Heart right ventricle (tissue), 16 donors: ENCODE results near the gene OAS1. TPM values are rescaled to one million over a fixed set of nuclear protein-coding genes. Genes with fewer than 3 reads are reported as not detected.

ENCODE experiments used
- ATAC-seq, 8 donors: fragments of 200-7000 bp; cut with Tn5 transposase; one replicate each; pipeline ENCODE4 v1.9.1; 2020; ENCODE audit warnings: mild to moderate bottlenecking in 8 of 8, moderate library complexity in 8 of 8, moderate number of reproducible peaks in 1 of 8
- DNase-seq, 2 donors: peaks; one replicate each; pipeline ENCODE4 v3.0.0-alpha.2; 2020
- H3K27ac ChIP-seq, 10 donors: fragments of 200-600 bp; sonication (generic) in 2 of 10; one replicate each; pipeline versions ENCODE4 v1.5.0 to v1.8.0; 2020 to 2022; ENCODE audit warnings: mild to moderate bottlenecking in 3 of 10
- H3K27me3 ChIP-seq, 7 donors: fragments of 200-600 bp; one replicate each; pipeline ENCODE4 v1.8.0; 2021 to 2022; ENCODE audit warnings: mild to moderate bottlenecking in 2 of 7
- H3K36me3 ChIP-seq, 9 donors: fragments of 200-600 bp; sonication (generic) in 1 of 9; one replicate each; pipeline versions ENCODE4 v1.5.0 to v1.8.0; 2020 to 2022; ENCODE audit warnings: mild to moderate bottlenecking in 2 of 9
- H3K4me1 ChIP-seq, 9 donors: fragments of 200-600 bp; sonication (generic) in 1 of 9; one replicate each; pipeline versions ENCODE4 v1.5.0 to v1.8.0; 2020 to 2022; ENCODE audit warnings: mild to moderate bottlenecking in 4 of 9
- H3K4me3 ChIP-seq, 10 donors: fragments of 200-600 bp; sonication (generic) in 2 of 10; one replicate each; pipeline versions ENCODE4 v1.5.0 to v1.8.0; 2020 to 2022; ENCODE audit warnings: mild to moderate bottlenecking in 7 of 10, moderate library complexity in 2 of 10
- H3K9me3 ChIP-seq, 11 donors: fragments of 200-600 bp in 10 of 11; sonication (generic) in 2 of 11; one replicate each; pipeline versions ENCODE4 v1.5.0 to v1.8.0; 2013 to 2022; ENCODE audit warnings: mild to moderate bottlenecking in 2 of 11, control low read depth in 1 of 11, moderate library complexity in 1 of 11
- WGBS, 2 donors: extraction: QIAGEN DNeasy Blood & Tissue Kit; methylation state at CpG; one replicate each; pipeline ENCODE4 v1.1.7; 2013; ENCODE audit warnings: inconsistent platforms in 1 of 2; 5-methylcytosine and 5-hydroxymethylcytosine counted together
- intact Hi-C, 10 donors: fragments of 100-400 bp; cut with DNase I; formaldehyde crosslinking; loops; one replicate each; pipeline versions ENCODE4 v1.11.1 to v1.14.2; 2022
- polyA plus RNA-seq, 2 donors: library from polyadenylated mRNA; stranded (reverse); fragments of 200-250 nt; gene quantifications; one replicate each; pipeline ENCODE4 v1.2.3, GENCODE V29; 2013
- total RNA-seq, 10 donors: library from RNA; stranded (reverse); fragmentation: NEBNext Ultra II Directional in 3 of 10; extraction: Animal tissue kit (Norgen Biotek cat#: 25700) in 3 of 10; gene quantifications; one replicate each; pipeline versions ENCODE4 v1.2.1 to v1.2.4, GENCODE V29; 2021 to 2023
- TF ChIP-seq, protein P1 (sequence below), 9 donors: fragments of 200-600 bp; sonication (generic) in 2 of 9; IDR thresholded peaks; one replicate each; pipeline versions ENCODE4 v1.5.0 to v1.8.0; 2021 to 2022; ENCODE audit warnings: antibody characterized with exemption in 9 of 9, mild to moderate bottlenecking in 5 of 9, moderate library complexity in 1 of 9
- donor health status: Arrhythmogenic right ventricular cardiomyopathy.
- donor health status: ischemic (EF 13 %, LVEDD 7.1; RV severe dilation, severe dysfunction).
- donor health status: healthy with polysubstance abuse.
- donor health status: DM: no; HTN: yes; CAD: no.
- donor health status: DM: no; HTN: no; CAD: no.
- donor health status: ischemic (EF 25% LVEDD 6.9; RV normal size, moderate dysfunction).
- donor health status: ischemic (EF 25% LVEDD 5.7; RV mildly dilated, moderate dysfunction).
- donor health status: healthy.
- donor health status: DM: yes; HTN: yes; CAD: no.
- donor health status: Ischemic cardiomyopathy.
- donor health status: ischemic (EF 35%, LVEDD 5.7; RV mildly dilated, moderate dysfunction).
- donor health status: nonischemic (EF 11% LVEDD 7.7; RV severe dilation, severe dysfunction).
- donor health status: DM: yes; HTN: yes; CAD: no.
- donor health status: PGD.
- donor health status: ischemic (EF 29% LVEDD 5.4; RV normal size, mild dysfunction).
- donor health status: nonischemic (EF 23%, LVEDD 6.1; RV moderate dilation, normal function).

The OAS1 gene
- total and polyA plus RNA-seq, 12 donors, result 4.1 to 20.3 (median 6.5) TPM

DNA sequence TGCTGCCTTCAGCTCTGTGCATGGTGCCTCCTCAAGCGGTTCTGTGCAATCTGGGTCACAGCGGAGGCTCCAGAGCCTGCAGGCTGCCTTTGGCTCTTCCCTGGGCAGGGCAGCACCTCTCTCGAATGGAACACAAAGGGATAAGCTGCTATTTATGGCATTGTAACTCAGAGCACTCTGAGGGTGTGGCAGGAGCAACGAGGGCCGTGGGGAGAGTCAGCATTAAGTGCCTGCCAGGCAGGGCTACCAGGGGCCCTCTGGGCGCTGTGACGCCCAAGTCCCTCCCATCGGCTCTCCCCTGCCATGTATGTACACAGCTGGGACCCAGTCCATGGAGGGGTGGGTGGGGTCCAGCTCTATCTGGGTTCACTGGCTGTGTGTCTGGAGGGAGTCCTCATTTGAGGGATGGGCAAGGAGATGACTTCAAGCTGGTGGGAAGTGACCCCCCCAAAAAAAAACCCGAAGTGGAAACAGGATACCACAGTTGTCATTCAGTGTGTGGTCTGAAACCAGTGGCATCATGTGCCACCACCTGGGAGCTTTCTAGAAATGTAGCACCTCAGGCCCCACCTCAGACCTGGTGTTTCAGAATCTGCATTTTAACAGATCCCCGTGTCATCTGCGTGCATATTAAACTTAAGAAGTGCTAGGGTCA lies 44.0 kb upstream of the OAS1 start:
- WGBS, 2 donors, result 54 to 59% methylated on average over 11 of the region's 11 CpGs
- peaks cover 0 to 60% (median 43%) of the 10 kb centered on the region in 7 donors for H3K27me3 ChIP-seq
- TF ChIP-seq, protein P1, sequence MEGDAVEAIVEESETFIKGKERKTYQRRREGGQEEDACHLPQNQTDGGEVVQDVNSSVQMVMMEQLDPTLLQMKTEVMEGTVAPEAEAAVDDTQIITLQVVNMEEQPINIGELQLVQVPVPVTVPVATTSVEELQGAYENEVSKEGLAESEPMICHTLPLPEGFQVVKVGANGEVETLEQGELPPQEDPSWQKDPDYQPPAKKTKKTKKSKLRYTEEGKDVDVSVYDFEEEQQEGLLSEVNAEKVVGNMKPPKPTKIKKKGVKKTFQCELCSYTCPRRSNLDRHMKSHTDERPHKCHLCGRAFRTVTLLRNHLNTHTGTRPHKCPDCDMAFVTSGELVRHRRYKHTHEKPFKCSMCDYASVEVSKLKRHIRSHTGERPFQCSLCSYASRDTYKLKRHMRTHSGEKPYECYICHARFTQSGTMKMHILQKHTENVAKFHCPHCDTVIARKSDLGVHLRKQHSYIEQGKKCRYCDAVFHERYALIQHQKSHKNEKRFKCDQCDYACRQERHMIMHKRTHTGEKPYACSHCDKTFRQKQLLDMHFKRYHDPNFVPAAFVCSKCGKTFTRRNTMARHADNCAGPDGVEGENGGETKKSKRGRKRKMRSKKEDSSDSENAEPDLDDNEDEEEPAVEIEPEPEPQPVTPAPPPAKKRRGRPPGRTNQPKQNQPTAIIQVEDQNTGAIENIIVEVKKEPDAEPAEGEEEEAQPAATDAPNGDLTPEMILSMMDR (IDR thresholded peaks at IDR 0.05), result no peak
- no peak overlapping the region for H3K27ac ChIP-seq
- H3K9me3 ChIP-seq, result no peaks in the 10 kb centered on the region
- DNase-seq (no peak), ATAC-seq (peak in 5 of 8 donors; percentile 25 to 72 (median 53))
- H3K4me3 ChIP-seq, result no peak overlapping the region
- intact Hi-C loops, result no loop called here
- no peaks in the 10 kb centered on the region for H3K36me3 ChIP-seq
- no peaks in the 10 kb centered on the region for H3K4me1 ChIP-seq

DNA sequence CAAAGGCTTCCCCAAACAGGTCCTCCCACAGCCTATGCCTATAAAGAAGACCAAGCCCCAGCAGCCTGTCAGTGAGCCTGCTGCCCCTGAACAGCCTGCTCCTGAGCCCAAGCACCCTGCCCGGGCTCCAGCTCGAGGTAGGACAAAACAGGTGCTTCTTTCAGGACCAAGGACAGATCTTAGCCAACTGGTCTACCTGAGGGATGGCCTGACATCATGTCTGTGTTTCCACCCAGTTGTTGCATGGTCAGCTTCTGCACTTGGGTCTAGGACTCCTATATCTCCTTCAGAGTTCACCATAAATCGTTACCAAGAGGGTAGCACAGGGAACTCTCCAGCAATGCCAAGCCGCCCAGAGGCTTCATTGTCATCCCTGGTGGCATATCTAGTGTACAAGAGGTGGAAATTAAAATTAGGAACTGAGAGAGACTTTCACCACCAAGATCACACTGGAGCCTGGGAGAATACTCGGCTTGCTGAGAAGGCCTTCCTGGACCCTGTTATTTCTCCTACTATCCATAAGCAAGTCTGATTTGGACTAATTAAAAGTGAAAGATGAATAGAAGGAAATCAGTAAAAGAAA lies 38.2 kb upstream of the OAS1 start:
- Histone ChIP-seq H3K27ac (no peak overlapping the region), H3K9me3 (no peaks in the 10 kb centered on the region), H3K4me3 (no peak overlapping the region), H3K27me3 (peaks cover 0 to 44% (median 40%) of the 10 kb centered on the region in 7 donors), H3K36me3 (no peaks in the 10 kb centered on the region), H3K4me1 (peaks cover 0 to 7% (median 0%) of the 10 kb centered on the region in 9 donors)
- no peak for DNase-seq
- TF ChIP-seq, protein P1 (IDR thresholded peaks at IDR 0.05), result no peak
- ATAC-seq, result no peak
- 57 to 60% methylated on average over 5 of the region's 5 CpGs for WGBS, 2 donors
- intact Hi-C loops, result no loop called here

DNA sequence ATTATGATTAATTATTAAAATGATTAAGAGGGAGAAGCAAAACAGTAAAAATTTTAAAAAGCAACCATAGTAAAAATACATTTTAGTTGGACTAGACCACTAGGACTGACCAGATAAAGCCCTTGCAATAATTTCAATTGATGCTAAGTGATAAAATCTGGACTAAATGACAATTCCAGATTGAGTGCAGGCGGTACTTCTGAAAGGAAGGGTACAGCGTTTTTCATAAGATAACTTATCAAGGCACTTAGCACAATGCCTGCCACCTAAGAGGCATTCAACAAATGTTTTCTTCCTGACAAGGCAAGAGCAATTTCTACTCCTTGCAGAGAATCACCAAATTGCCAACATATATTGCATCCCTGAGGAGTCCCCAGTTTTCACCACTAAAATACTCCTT lies 37.7 kb upstream of the OAS1 start:
- Histone ChIP-seq H3K9me3 (no peaks in the 10 kb centered on the region), H3K27me3 (peaks cover 0 to 44% (median 40%) of the 10 kb centered on the region in 7 donors), H3K36me3 (no peaks in the 10 kb centered on the region), H3K4me1 (peaks cover 0 to 7% (median 0%) of the 10 kb centered on the region in 9 donors), H3K4me3 (no peak overlapping the region), H3K27ac (no peak overlapping the region)
- TF ChIP-seq, protein P1 (IDR thresholded peaks at IDR 0.05), result no peak
- DNase-seq (no peak), ATAC-seq (no peak)
- 17 to 28% methylated on average over 2 of the region's 2 CpGs for WGBS, 2 donors
- intact Hi-C loops, result no loop called here

DNA sequence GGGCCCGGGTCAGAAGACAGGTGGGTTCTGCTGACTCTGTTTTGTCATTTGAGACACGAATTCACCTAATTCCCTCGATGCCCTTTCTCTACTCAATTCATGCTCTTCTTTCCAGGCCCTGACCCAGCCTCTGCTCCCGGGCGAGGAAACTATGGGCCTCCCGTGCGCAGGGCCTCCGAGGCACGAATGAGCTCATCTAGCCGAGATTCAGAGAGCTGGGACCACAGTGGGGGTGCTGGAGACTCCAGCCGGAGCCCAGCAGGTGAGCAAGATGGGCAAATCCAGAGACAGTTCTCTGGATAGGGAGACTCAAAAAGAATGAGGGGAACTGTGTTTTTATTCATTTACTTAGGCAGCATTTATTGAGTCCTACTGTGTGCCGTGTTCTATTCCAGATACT lies 37.0 kb upstream of the OAS1 start:
- H3K36me3 ChIP-seq, result no peaks in the 10 kb centered on the region
- WGBS, 2 donors, result 69 to 77% methylated on average over 12 of the region's 12 CpGs
- peaks cover 0 to 51% (median 46%) of the 10 kb centered on the region in 7 donors for H3K27me3 ChIP-seq
- DNase-seq (no peak), ATAC-seq (no peak)
- no peaks in the 10 kb centered on the region for H3K9me3 ChIP-seq
- TF ChIP-seq, protein P1 (IDR thresholded peaks at IDR 0.05), result no peak
- no peak overlapping the region for H3K27ac ChIP-seq
- H3K4me3 ChIP-seq, result no peak overlapping the region
- H3K4me1 ChIP-seq, result peaks cover 0 to 7% (median 0%) of the 10 kb centered on the region in 9 donors
- intact Hi-C loops, result no loop called here
